Globus pallidus (tissue), 1 donor: ENCODE data around the gene KCNQ1OT1.

Experiments used
- DNase-seq: peaks from one replicate; pipeline ENCODE4 v3.0.0-alpha.2; 2015; ENCODE audit warnings: low spot score

KCNQ1OT1 gene

GRCh38 chr11:2686360-2687222, 13.2 kb downstream of the KCNQ1OT1 start:
- no peak for DNase-seq

GRCh38 chr11:2685566-2686359, 14.0 kb downstream of the KCNQ1OT1 start:
- no peak for DNase-seq

GRCh38 chr11:2685051-2685450, 14.7 kb downstream of the KCNQ1OT1 start:
- no peak for DNase-seq

GRCh38 chr11:2684581-2684980, 15.2 kb downstream of the KCNQ1OT1 start:
- no peak for DNase-seq

- no peak for DNase-seq
These were observed 16.0 kb downstream of the KCNQ1OT1 start for GRCh38 chr11:2683806-2684205.

GRCh38 chr11:2681408-2682145, 18.2 kb downstream of the KCNQ1OT1 start:
- DNase-seq: no peak

- no peak for DNase-seq
These were observed 20.6 kb downstream of the KCNQ1OT1 start for GRCh38 chr11:2679011-2679676.

- no peak for DNase-seq
These were observed 21.4 kb downstream of the KCNQ1OT1 start for GRCh38 chr11:2678396-2678795.

GRCh38 chr11:2677127-2677526, 22.7 kb downstream of the KCNQ1OT1 start:
- DNase-seq: no peak

GRCh38 chr11:2675540-2675939, 24.3 kb downstream of the KCNQ1OT1 start:
- DNase-seq: peak; percentile 67

- DNase-seq: peak; percentile 76
These were observed 25.1 kb downstream of the KCNQ1OT1 start for GRCh38 chr11:2674658-2675131.

- no peak for DNase-seq
These were observed 25.8 kb downstream of the KCNQ1OT1 start for GRCh38 chr11:2673871-2674471.

- DNase-seq: no peak
These were observed 26.6 kb downstream of the KCNQ1OT1 start for GRCh38 chr11:2673250-2673610.

GRCh38 chr11:2672553-2673249, 27.1 kb downstream of the KCNQ1OT1 start:
- no peak for DNase-seq

- no peak for DNase-seq
These were observed 28.0 kb downstream of the KCNQ1OT1 start for GRCh38 chr11:2671748-2672147.

GRCh38 chr11:2670541-2671100, 29.2 kb downstream of the KCNQ1OT1 start:
- DNase-seq: no peak

- DNase-seq: no peak
These were observed 29.9 kb downstream of the KCNQ1OT1 start for GRCh38 chr11:2669634-2670469.

GRCh38 chr11:2668876-2669275, 30.9 kb downstream of the KCNQ1OT1 start:
- DNase-seq: no peak

- DNase-seq: no peak
These were observed 31.9 kb downstream of the KCNQ1OT1 start for GRCh38 chr11:2667940-2668339.
